ENCODE results near the gene KARS1.

The KARS1 gene

DNA sequence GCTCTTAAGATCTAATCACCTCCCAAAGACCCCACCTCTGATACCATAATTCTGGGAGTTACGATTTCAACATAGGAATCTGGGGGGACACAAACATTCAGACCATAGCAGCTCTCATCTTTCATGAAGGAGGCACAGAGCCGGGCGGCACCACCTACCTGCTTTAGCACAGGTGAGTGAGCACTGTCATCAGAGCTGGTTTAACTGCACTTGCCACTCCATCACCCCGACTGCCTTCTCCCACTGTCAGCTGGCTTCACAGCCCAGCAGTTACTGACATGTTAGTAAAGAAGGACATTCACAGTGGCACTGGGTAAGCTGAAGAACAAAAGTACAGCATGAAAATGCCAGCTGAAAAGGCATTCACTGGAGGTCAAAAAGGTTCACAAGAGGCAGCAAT lies 58.7 kb downstream of the KARS1 start:
- DNase-seq (ENCODE audit: low read depth): no peak
- no peak overlapping the region for H3K4me3 ChIP-seq (ENCODE audit: low read depth, low read length)
- TF ChIP-seq, protein P1, sequence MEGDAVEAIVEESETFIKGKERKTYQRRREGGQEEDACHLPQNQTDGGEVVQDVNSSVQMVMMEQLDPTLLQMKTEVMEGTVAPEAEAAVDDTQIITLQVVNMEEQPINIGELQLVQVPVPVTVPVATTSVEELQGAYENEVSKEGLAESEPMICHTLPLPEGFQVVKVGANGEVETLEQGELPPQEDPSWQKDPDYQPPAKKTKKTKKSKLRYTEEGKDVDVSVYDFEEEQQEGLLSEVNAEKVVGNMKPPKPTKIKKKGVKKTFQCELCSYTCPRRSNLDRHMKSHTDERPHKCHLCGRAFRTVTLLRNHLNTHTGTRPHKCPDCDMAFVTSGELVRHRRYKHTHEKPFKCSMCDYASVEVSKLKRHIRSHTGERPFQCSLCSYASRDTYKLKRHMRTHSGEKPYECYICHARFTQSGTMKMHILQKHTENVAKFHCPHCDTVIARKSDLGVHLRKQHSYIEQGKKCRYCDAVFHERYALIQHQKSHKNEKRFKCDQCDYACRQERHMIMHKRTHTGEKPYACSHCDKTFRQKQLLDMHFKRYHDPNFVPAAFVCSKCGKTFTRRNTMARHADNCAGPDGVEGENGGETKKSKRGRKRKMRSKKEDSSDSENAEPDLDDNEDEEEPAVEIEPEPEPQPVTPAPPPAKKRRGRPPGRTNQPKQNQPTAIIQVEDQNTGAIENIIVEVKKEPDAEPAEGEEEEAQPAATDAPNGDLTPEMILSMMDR (conservative IDR thresholded peaks at IDR 0.05; ENCODE audit: low read depth, low read length): no peak

DNA sequence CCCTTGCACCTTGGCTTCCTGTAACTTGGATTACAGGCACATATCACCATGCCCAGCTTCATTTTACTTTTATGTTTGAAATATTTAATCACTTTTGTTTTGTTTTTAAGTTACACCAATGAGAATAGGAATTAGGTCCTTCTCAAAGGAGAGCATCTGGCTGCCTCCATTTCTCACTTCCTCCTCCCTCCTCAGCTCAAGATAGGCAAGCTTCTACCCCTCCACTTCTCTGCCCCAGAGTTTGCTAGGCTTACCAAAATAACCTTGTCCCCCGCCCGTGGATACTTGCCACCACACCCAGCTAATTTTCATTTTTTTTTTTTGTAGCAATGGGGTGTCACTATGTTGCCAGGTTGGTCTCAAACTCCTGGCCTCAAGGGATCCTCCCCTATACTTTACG lies 63.4 kb downstream of the KARS1 start:
- H3K4me3 ChIP-seq (ENCODE audit: low read depth, low read length): no peak overlapping the region
- DNase-seq (ENCODE audit: low read depth): no peak
- TF ChIP-seq, protein P1 (conservative IDR thresholded peaks at IDR 0.05; ENCODE audit: low read depth, low read length): no peak

DNA sequence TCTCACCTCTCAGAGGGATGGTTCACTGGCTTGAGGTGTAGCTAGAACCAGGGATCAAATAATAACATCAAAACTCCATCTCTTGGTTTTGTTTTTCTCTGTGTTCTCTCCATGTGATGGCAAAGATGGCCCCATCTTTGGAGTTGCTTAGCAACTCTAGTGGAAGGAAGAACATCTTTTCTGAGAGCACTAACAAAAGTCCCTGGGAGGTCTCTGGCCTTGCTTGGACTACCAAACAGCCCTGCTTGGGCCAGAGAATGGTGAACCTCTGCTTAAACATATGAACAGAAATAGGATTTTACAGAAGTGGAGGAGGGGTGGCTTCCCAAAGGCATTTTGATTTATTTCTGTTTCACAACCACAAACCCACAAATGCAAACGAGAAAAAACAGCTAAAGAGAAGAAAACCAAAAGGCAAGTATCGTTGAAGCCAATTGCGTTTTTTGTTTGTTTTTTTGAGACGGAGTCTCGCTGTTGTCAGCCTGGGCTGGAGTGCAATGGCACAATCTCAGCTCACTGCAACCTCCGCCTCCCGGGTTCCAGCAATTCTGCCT lies 68.1 kb downstream of the KARS1 start:
- no peak overlapping the region for H3K4me3 ChIP-seq (ENCODE audit: low read depth, low read length)
- no peak for DNase-seq (ENCODE audit: low read depth)
- TF ChIP-seq, protein P1 (conservative IDR thresholded peaks at IDR 0.05; ENCODE audit: low read depth, low read length): no peak

DNA sequence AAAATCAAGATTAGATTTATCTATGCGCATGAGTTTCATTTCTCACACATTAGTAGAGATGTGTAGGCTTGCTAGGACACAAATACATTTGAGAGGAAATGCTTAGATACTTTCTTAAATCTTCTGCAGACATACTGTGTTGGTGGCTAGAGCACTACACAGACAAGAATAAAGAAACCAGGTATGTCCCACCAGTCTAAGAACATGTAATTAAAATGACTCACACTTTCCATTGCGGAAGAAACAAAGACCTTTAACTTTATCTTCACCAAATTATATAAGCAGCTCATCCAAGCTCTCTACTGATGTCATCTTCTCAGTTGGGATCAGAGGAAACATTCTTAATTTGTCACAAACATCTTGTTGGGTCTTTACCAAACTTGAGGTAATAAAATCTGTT lies 68.7 kb downstream of the KARS1 start:
- no peak overlapping the region for H3K4me3 ChIP-seq (ENCODE audit: low read depth, low read length)
- TF ChIP-seq, protein P1 (conservative IDR thresholded peaks at IDR 0.05; ENCODE audit: low read depth, low read length): no peak
- DNase-seq (ENCODE audit: low read depth): no peak

DNA sequence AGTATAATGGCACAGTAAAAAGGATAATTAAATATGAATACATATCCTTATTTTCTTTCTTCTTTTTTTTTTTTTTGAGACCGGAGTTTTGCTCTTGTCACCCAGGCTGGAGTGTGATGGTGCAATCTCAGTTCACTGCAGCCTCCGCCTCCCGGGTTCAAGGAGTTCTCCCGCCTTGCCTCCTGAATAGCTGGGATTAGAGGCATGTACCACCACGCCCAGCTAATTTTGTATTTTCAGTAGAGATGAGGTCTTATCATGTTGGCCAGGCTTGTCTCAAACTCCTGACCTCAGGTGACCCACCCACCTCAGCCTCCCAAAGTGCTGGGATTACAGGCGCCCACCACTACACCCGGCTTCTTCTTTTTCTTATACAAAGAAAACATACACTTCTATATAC lies 69.3 kb downstream of the KARS1 start:
- H3K4me3 ChIP-seq (ENCODE audit: low read depth, low read length): no peak overlapping the region
- TF ChIP-seq, protein P1 (conservative IDR thresholded peaks at IDR 0.05; ENCODE audit: low read depth, low read length): no peak
- DNase-seq (ENCODE audit: low read depth): no peak
